ENCODE data around the gene SLC16A3.
"Not testable (repeated sequence)": the region's sequence is repeated elsewhere in the genome, so short reads cannot be mapped to it uniquely, and the experiment has no call there.

Gene SLC16A3

GRCh38 chr17:82248815-82249674, 20.2 kb downstream of the SLC16A3 start:
- no peak for DNase-seq

DNA sequence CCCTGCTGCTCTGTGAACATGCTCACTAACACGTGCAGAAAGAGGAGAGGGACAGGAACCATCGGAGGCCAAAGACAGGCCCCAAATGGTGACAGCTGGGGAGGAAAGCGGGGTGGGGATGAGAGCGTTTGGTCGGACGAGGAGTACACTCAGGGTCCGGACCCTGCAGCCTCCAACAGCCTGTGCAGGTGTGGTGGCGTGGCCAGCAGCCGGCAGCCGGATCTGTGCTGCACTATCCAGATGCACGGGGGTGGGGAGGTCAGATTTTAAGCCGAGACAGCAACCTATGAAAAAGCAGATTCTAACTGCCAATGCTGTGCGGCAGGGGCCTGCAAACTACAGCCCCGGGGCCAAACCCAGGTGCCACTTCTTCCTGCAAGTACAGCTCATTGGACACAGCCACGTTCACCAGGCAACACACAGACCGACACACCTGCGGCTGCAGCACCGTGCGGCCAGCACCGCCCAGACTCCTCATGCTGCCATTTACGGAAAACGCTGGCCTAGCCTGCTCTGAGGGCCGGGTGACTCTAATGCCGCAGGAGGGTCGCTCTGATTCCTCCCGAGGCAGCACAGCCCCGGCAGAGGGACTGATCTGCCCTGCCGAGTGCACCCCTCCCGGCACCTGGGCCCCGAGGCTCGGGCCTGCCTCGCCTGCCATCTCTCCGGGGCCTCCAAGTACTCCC, 21.2 kb downstream of the SLC16A3 start:
- DNase-seq, result no peak

DNA sequence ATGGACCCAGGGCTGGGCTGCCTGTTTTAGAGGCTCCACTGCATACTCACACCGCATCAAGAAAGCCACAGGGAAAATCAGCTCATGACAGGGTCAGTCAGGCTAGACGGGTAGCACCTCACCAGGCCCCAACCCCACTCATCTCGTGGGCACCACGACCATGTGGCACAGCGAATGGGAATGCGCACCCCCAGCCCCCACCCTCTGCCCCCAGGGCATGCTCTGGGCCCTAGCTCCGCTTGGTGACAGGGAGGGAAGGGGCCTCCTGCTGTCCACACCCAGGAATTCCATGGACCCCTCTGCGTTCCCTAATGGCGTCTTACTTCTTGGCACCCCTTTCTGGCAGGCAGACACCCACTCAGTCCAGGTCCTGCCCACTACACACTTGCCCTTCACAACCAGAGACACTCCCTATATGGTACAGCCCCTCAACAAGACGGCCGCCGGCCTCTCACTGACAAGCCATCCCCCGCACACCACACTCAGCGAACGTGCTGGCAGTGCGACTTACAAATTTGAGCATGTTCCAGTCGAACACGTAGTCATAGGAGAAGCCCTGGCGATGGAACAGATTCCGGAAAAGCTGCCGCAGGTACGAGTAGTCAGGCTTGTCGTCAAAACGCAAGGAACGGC, 22.1 kb downstream of the SLC16A3 start:
- no peak for DNase-seq

GRCh38 chr17:82252511-82253178, 23.8 kb downstream of the SLC16A3 start:
- DNase-seq, result no peak

GRCh38 chr17:82253179-82253544, 24.3 kb downstream of the SLC16A3 start:
- DNase-seq, result no peak

GRCh38 chr17:82254096-82254495, 25.3 kb downstream of the SLC16A3 start:
- not testable (repeated sequence) for DNase-seq

DNA sequence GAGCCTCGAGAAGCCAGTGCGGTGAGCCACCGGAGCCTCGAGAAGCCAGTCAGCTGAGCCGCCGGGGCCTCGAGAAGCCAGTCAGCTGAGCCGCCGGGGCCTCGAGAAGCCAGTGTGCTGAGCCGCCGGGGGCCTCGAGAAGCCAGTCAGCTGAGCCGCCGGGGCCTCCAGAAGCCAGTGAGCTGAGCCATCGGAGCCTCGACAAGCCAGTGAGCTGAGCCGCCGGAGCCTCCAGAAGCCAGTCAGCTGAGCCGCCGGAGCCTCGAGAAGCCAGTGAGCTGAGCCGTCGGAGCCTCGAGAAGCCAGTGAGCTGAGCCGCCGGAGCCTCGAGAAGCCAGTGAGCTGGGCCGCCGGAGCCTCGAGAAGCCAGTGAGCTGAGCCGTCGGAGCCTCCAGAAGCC, 25.9 kb downstream of the SLC16A3 start:
- not testable (repeated sequence) for DNase-seq

GRCh38 chr17:82255402-82255972, 26.6 kb downstream of the SLC16A3 start:
- DNase-seq, result no peak

- no peak for DNase-seq
Observed at GRCh38 chr17:82256242-82256885, 27.5 kb downstream of the SLC16A3 start.

GRCh38 chr17:82257473-82257872, 28.6 kb downstream of the SLC16A3 start:
- DNase-seq, result no peak

DNA sequence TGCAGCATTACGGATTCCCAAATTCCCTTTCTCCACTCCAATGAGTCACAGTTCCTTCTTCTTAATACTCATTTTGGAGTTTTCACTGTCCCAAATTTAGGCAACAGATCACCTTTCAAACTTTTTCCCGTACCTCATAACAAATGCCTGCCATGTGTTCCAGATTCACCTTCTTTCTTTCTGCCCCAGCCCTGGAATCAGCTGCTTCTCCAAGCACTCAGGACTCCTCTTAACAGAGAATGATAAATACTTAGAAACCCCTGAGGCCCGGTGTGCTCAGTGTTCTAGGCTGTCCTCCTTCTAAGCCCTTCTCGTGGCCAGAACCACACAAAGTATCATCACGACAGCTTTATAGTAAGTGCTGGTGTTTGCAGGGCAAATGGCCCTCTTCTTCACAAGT, 29.7 kb downstream of the SLC16A3 start:
- no peak for DNase-seq

DNA sequence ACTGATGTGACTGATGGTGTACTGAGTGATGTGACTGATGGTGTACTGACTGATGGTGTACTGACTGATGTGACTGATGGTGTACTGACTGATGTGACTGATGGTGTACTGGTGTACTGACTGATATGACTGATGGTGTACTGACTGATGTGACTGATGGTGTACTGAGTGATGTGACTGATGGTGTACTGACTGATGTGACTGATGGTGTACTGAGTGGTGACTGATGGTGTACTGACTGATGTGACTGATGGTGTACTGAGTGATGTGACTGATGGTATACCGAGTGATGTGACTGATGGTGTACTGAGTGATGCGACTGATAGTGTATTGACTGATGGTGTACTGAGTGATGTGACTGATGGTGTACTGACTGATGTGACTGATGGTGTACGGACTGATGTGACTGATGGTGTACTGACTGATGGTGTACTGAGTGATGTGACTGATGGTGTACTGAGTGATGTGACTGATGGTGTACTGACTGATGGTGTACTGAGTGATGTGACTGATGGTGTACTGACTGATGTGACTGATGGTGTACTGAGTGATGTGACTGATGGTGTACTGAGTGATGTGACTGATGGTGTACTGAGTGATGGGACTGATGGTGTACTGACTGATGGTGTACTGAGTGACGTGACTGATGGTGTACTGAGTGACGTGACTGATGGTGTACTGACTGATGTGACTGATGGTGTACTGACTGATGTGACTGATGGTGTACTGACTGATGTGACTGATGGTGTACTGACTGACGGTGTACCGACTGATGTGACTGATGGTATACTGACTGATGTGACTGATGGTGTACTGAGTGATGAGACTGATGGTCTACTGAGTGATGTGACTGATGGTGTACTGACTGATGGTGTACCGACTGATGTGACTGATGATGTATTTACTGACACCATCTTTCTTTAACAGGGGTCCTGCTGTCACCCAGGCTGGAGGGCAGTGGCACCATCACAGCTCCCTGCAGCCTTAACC, 31.4 kb downstream of the SLC16A3 start:
- not testable (repeated sequence) for DNase-seq

DNA sequence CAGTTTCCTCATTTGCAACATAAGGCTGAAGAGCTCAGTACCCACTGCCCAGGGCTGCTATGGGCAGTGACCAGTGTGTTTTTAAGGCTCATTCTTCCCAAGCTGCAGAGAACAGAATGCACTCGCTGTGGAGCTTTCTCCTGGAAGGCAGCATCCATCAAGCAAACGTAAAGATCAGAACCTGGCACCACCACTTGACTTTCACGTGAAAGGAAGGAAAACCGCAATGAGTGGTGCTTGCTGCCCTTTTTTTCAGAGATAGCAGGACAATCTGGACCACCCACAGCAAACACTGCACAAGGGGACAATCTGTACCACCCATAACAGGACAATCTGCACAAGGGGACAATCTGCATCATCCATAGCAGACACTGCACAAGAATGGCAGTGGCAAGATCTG, 33.5 kb downstream of the SLC16A3 start:
- DNase-seq, result no peak

GRCh38 chr17:82263641-82264040, 34.8 kb downstream of the SLC16A3 start:
- DNase-seq, result no peak

- no peak for DNase-seq
Observed at GRCh38 chr17:82266142-82266541, 37.3 kb downstream of the SLC16A3 start.

GRCh38 chr17:82267575-82268379, 38.9 kb downstream of the SLC16A3 start:
- DNase-seq, result no peak

DNA sequence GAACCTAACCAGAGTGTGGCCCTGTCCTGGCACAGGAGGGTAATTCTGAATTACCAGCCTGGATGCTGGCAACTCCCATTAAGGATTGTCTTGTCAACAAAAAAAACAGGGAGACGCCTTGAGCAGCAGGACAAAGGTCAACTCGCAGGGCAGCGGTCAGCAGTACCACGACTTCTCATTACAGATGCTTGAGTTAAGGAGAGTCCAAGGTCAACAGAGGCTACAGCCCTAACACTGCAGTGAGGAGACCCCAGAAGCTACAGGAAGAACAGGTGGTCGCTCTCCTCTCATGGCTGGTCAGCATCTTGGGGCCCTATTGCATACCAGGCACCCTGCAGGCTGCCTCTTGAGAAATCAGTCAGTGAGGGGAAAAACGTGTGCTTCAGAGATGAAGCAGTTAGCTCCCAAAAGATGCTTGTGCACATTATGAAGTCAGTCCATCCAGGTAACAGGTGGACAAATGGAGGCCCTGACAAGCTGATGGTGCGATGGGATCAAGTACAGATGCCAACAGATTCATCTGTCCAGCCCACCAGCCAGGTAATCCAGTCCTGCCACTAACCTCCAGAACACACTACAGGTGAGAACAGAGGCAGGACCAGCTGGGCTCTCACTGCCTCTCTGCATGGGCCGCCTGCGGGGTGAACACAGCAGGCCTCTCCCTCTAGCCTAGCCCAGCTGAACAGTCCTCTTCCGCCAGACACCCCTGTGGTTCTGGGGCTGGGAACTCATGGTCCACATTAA, 40.5 kb downstream of the SLC16A3 start:
- no peak for DNase-seq

DNA sequence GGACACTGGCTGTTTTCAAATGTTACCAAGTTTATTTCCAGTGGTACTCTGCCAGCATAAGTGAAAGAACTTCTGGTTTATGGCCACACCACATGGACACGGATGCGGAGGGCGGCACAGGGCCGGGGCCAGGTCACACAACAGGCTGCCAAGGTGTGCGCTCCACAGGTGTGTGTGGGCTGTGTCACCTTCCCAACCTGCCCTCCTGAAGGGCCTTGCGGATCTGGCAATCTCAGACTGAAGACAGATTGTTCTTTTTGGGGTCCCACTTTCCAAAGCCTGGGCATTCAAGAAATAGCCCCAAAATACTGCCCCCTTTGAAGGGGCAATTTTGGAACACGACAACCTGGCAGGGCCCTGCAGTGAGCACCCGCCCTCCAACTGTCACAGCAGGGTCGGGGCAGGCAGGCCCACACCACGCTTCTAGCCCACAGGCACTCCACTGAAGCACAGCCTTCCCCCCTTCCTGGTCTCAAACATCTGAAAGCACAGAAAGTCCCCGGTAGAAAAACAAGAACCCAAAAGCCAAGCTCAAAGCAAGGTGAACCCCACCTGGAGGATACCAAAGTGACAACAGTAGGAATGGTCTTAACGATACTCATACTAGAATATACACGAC, 41.1 kb downstream of the SLC16A3 start:
- DNase-seq, result no peak

- no peak for DNase-seq
Observed at GRCh38 chr17:82270651-82271050, 41.8 kb downstream of the SLC16A3 start.
